B cell (primary cell): Measurements from ENCODE around the gene CALCOCO1. TPM values are rescaled to one million over a fixed set of nuclear protein-coding genes. Genes with fewer than 3 reads are reported as not detected.
A peak's percentile ranks its signal among the peaks of the same experiment; 100 is the strongest.

Source experiments
- ATAC-seq: fragments of 200-7000 bp; cut with Tn5 transposase; one replicate; pipeline ENCODE4 v1.10.0; 2021; ENCODE audit warnings: low read depth, mild to moderate bottlenecking, moderate number of reproducible peaks, moderate library complexity
- CTCF ChIA-PET: fragments of 350-600 bp; sonication (Branson Sonifier 250); formaldehyde crosslinking; loops from one replicate; lab custom pipeline; 2021; ENCODE audit warnings: antibody characterized with exemption, inconsistent platforms; lab: Charles Lee
- POLR2A ChIA-PET: fragments of 350-600 bp; sonication (Branson Sonifier 250); formaldehyde crosslinking; loops from one replicate; lab custom pipeline; 2021; ENCODE audit warnings: antibody characterized with exemption; lab: Charles Lee
- DNase-seq: peaks from one replicate; pipeline ENCODE4 v3.0.0; 2013
- H2AFZ ChIP-seq: 2 replicates; pipeline ENCODE4 v1.6.1; 2012; ENCODE audit warnings: mild to moderate bottlenecking, low read depth, low read length; ENCODE audit not compliant: insufficient read depth, poor library complexity, severe bottlenecking
- H3K27ac ChIP-seq, 2 donors: 1 replicate in 1 of 2; 2 replicates in 1 of 2; pipeline ENCODE4 v1.5.1; 2012 to 2013; ENCODE audit warnings: low read length in 2 of 2, mild to moderate bottlenecking in 2 of 2, moderate library complexity in 1 of 2
- H3K27me3 ChIP-seq, 4 experiments: fragments of 200-600 bp in 1 of 4; sonication (generic) in 1 of 4; replicated peaks in 1 of 4; 1 replicate in 2 of 4; 2 replicates in 2 of 4; pipeline versions ENCODE4 v1.6.1 to v1.7.0; 2013 to 2016; ENCODE audit warnings: low read length in 3 of 4, mild to moderate bottlenecking in 2 of 4, mixed read lengths in 1 of 4, moderate library complexity in 1 of 4; ENCODE audit not compliant: insufficient read depth in 4 of 4, control insufficient read depth in 3 of 4; ENCODE audit errors: control extremely low read depth in 1 of 4
- H3K36me3 ChIP-seq, 2 experiments: replicated peaks in 1 of 2; 1 replicate in 1 of 2; 2 replicates in 1 of 2; pipeline versions ENCODE4 v1.6.1 to v1.7.1; 2013; ENCODE audit warnings: low read length in 1 of 2; ENCODE audit not compliant: insufficient read depth in 2 of 2, control insufficient read depth in 1 of 2; ENCODE audit errors: control extremely low read depth in 1 of 2, extremely low read depth in 1 of 2
- H3K4me1 ChIP-seq, 2 donors: fragments of 200-600 bp in 1 of 2; sonication (generic) in 1 of 2; 1 replicate in 1 of 2; 2 replicates in 1 of 2; pipeline versions ENCODE4 v1.5.1 to v1.6.1; 2013 to 2017; ENCODE audit warnings: low read length in 2 of 2; ENCODE audit not compliant: control insufficient read depth in 2 of 2, insufficient read depth in 2 of 2
- H3K4me2 ChIP-seq: replicated peaks from 2 replicates; pipeline ENCODE3; 2012; ENCODE audit warnings: mild to moderate bottlenecking, low read depth, low read length; ENCODE audit not compliant: poor library complexity, severe bottlenecking
- H3K4me3 ChIP-seq, 5 experiments: fragments of 200-600 bp in 1 of 5; sonication (generic) in 1 of 5; 1 replicate in 3 of 5; 2 replicates in 2 of 5; pipeline versions ENCODE4 v1.5.1 to v1.7.0; 2011 to 2016; ENCODE audit warnings: low read length in 4 of 5, mild to moderate bottlenecking in 4 of 5, low read depth in 2 of 5, control low read depth in 1 of 5, moderate library complexity in 1 of 5; ENCODE audit not compliant: insufficient read depth in 1 of 5; ENCODE audit errors: control extremely low read depth in 1 of 5, extremely low read depth in 1 of 5
- H3K79me2 ChIP-seq: fragments of 200-600 bp; sonication (generic); one replicate; pipeline ENCODE4 v1.6.0; 2016; ENCODE audit warnings: low read length; ENCODE audit not compliant: control insufficient read depth, insufficient read depth
- H3K9ac ChIP-seq: fragments of 200-600 bp; sonication (generic); 2 replicates; pipeline ENCODE4 v1.6.1; 2017; ENCODE audit warnings: mild to moderate bottlenecking, low read length, moderate library complexity
- H3K9me3 ChIP-seq, 3 donors: one replicate each; pipeline versions ENCODE4 v1.6.1 to v1.7.1; 2013; ENCODE audit warnings: low read length in 2 of 3; ENCODE audit not compliant: control insufficient read depth in 2 of 3, insufficient read depth in 1 of 3; ENCODE audit errors: control extremely low read depth in 1 of 3
- H4K20me1 ChIP-seq: 2 replicates; pipeline ENCODE4 v1.6.0; 2012; ENCODE audit warnings: mild to moderate bottlenecking, low read length; ENCODE audit not compliant: insufficient read depth, control insufficient read depth, poor library complexity, severe bottlenecking
- H3K27ac Mint-ChIP-seq: one replicate; pipeline ENCODE4 v1.8.0; 2021; ENCODE audit warnings: mixed read lengths
- H3K27me3 Mint-ChIP-seq: one replicate; pipeline ENCODE4 v1.8.0; 2021; ENCODE audit warnings: mixed read lengths
- H3K4me1 Mint-ChIP-seq: one replicate; pipeline ENCODE4 v1.8.0; 2021; ENCODE audit warnings: mixed read lengths
- H3K4me3 Mint-ChIP-seq: one replicate; pipeline ENCODE4 v1.8.0; 2021; ENCODE audit warnings: mixed read lengths
- H3K9me3 Mint-ChIP-seq: one replicate; pipeline ENCODE4 v1.8.0; 2022; ENCODE audit warnings: mixed read lengths; ENCODE audit not compliant: insufficient read depth
- CTCF ChIP-seq: fragments of 200-600 bp; IDR thresholded peaks from one replicate; pipeline ENCODE4 v1.8.0; 2022; ENCODE audit warnings: antibody characterized with exemption, mild to moderate bottlenecking
- EZH2 ChIP-seq: IDR thresholded peaks from 2 replicates; pipeline ENCODE4 v1.6.1; 2012; ENCODE audit warnings: borderline replicate concordance, low read depth, mild to moderate bottlenecking, moderate library complexity, low read length; ENCODE audit not compliant: insufficient read depth, poor library complexity, severe bottlenecking
- WGBS: methylation state at CpG from one replicate; pipeline ENCODE4 v1.1.5; 2013; ENCODE audit warnings: missing lambda C conversion rate; ENCODE audit not compliant: insufficient coverage; 5-methylcytosine and 5-hydroxymethylcytosine counted together
- intact Hi-C: fragments of 100-400 bp; cut with micrococcal nuclease; formaldehyde crosslinking; loops from one replicate; pipeline ENCODE4 v1.10.0; 2022
- polyA plus RNA-seq: library from polyadenylated mRNA; depleted of rRNA; stranded (reverse); fragments of >200 nt; gene quantifications from 2 replicates; pipeline ENCODE4 v1.2.3, GENCODE V29; 2012
- total RNA-seq, 2 donors: library from RNA; stranded (reverse); fragments of 120-200 nt in 1 of 2; gene quantifications; 1 replicate in 1 of 2; 2 replicates in 1 of 2; pipeline versions ENCODE4 v1.2.3 to v1.2.4, GENCODE V29; 2013 to 2022

CALCOCO1 gene
- total and polyA plus RNA-seq, 2 donors (not counting 1 experiment from before 2014, with no cell fraction given): 169 to 179 TPM

- POLR2A ChIA-PET: no interaction called here
- no peak overlapping the region for H2AFZ ChIP-seq
- 76% methylated on average over 3 of the region's 4 CpGs for WGBS
- Mint-ChIP-seq H3K4me1 (peaks cover 20% of the 10 kb centered on the region), H3K27ac (peak overlapping the region; percentile 46), H3K27me3 (peaks cover 24% of the 10 kb centered on the region), H3K4me3 (peak overlapping the region; percentile 15), H3K9me3 (no peaks in the 10 kb centered on the region)
- peaks cover 63 to 77% of the 10 kb centered on the region in 2 donors for H3K4me1 ChIP-seq
- H3K9ac ChIP-seq: no peak overlapping the region
- DNase-seq (peak; percentile 22), ATAC-seq (no peak)
- H3K9me3 ChIP-seq: no peaks in the 10 kb centered on the region
- intact Hi-C loops: loop anchor here (10.0 kb wide), 1 partner anchor 751 kb away; the partner anchor contains the start of gene EIF4B
- peaks cover 0 to 22% (median 5%) of the 10 kb centered on the region in 4 experiments for H3K27me3 ChIP-seq
- H3K27ac ChIP-seq: no peak overlapping the region
- no peak for TF ChIP-seq CTCF
- no peak for TF ChIP-seq EZH2
- H3K4me3 ChIP-seq: no peak overlapping the region
- no peaks in the 10 kb centered on the region for H3K36me3 ChIP-seq
- CTCF ChIA-PET: interaction anchor here (0.7 to 12.0 kb wide), 8 partner anchors 10 to 453 kb away, joined by 3 to 191 read pairs (median 4); no protein-coding TSS in a partner anchor
- no peaks in the 10 kb centered on the region for H4K20me1 ChIP-seq
- H3K4me2 ChIP-seq: peak overlapping the region; percentile 7
- no peaks in the 10 kb centered on the region for H3K79me2 ChIP-seq
Measured at GRCh38 chr12:53755451-53755891, 28.2 kb upstream of the CALCOCO1 start.

- H2AFZ ChIP-seq: no peak overlapping the region
Measured at GRCh38 chr12:53754633-53755264, 27.5 kb upstream of the CALCOCO1 start.

More at GRCh38 chr12:53754633-53755264, 27.5 kb upstream of the CALCOCO1 start:
- Histone ChIP-seq H3K9ac (no peak overlapping the region), H3K4me3 (no peak overlapping the region), H4K20me1 (no peaks in the 10 kb centered on the region), H3K36me3 (no peaks in the 10 kb centered on the region), H3K79me2 (no peaks in the 10 kb centered on the region), H3K4me2 (peak overlapping the region; percentile 64), H3K9me3 (no peaks in the 10 kb centered on the region), H3K4me1 (peaks cover 70 to 85% of the 10 kb centered on the region in 2 donors), H3K27me3 (peaks cover 0 to 15% (median 7%) of the 10 kb centered on the region in 4 experiments), H3K27ac (no peak overlapping the region)
- peak; percentile 32 for DNase-seq
- CTCF ChIA-PET: interaction anchor here (0.7 to 12.0 kb wide), 6 partner anchors 10 to 55 kb away, joined by 3 to 191 read pairs (median 11); no protein-coding TSS in a partner anchor
- TF ChIP-seq CTCF (no peak), EZH2 (no peak)
- Mint-ChIP-seq H3K27ac (no peak overlapping the region), H3K4me3 (no peak overlapping the region), H3K9me3 (no peaks in the 10 kb centered on the region), H3K4me1 (peaks cover 20% of the 10 kb centered on the region), H3K27me3 (peaks cover 19% of the 10 kb centered on the region)
- POLR2A ChIA-PET: no interaction called here
- no peak for ATAC-seq
- intact Hi-C loops: loop anchor here (10.0 kb wide), 1 partner anchor 750 kb away; the partner anchor contains the start of gene EIF4B
- 40% methylated on average over 2 of the region's 4 CpGs for WGBS
